Activated CD4-positive, CD25-positive, alpha-beta regulatory T cell treated with anti-CD3 and anti-CD28 coated beads, Interleukin-2, amount 50 U/mL, for 24 hours (primary cell): ENCODE data around the gene ZBTB48.

Experiments
- ATAC-seq, 2 donors: fragments of 150-1000 bp; cut with Tn5 transposase; one replicate each; pipeline ENCODE4 v1.10.0; 2021; ENCODE audit warnings: mild to moderate bottlenecking in 1 of 2, moderate library complexity in 1 of 2

The ZBTB48 gene

GRCh38 chr1:6574025-6574620 lies 5.7 kb upstream of the ZBTB48 start:
- ATAC-seq, result no peak

GRCh38 chr1:6574818-6575217 lies 5.0 kb upstream of the ZBTB48 start:
- ATAC-seq, result no peak

GRCh38 chr1:6577831-6578525 lies 1.8 kb upstream of the ZBTB48 start:
- no peak for ATAC-seq

- ATAC-seq, result no peak
Measured at GRCh38 chr1:6578624-6579373, 995 bp upstream of the ZBTB48 start.

- ATAC-seq, result peak in 1 of 2 donors; percentile 1
Measured at GRCh38 chr1:6580119-6580592, 362 bp downstream of the ZBTB48 start.

GRCh38 chr1:6580593-6581409 lies 1.0 kb downstream of the ZBTB48 start:
- ATAC-seq, result no peak

GRCh38 chr1:6581561-6582305 lies 1.9 kb downstream of the ZBTB48 start:
- no peak for ATAC-seq

GRCh38 chr1:6582370-6582769 lies 2.6 kb downstream of the ZBTB48 start:
- no peak for ATAC-seq

GRCh38 chr1:6584126-6585080 lies 4.6 kb downstream of the ZBTB48 start:
- ATAC-seq, result no peak

- no peak for ATAC-seq
Measured at GRCh38 chr1:6585081-6585722, 5.4 kb downstream of the ZBTB48 start.

- no peak for ATAC-seq
Measured at GRCh38 chr1:6585841-6586240, 6.0 kb downstream of the ZBTB48 start.

GRCh38 chr1:6586404-6586816 lies 6.6 kb downstream of the ZBTB48 start:
- ATAC-seq, result no peak

GRCh38 chr1:6587261-6588005 lies 7.6 kb downstream of the ZBTB48 start:
- ATAC-seq, result no peak

GRCh38 chr1:6588128-6588892 lies 8.5 kb downstream of the ZBTB48 start:
- ATAC-seq, result no peak

GRCh38 chr1:6588893-6589520 lies 9.2 kb downstream of the ZBTB48 start:
- ATAC-seq, result no peak

- ATAC-seq, result no peak
Measured at GRCh38 chr1:6590046-6590445, 10.3 kb downstream of the ZBTB48 start.

GRCh38 chr1:6591222-6591621 lies 11.4 kb downstream of the ZBTB48 start:
- no peak for ATAC-seq

GRCh38 chr1:6591644-6592043 lies 11.8 kb downstream of the ZBTB48 start:
- no peak for ATAC-seq
